MM.1S (cell line): Measurements from ENCODE around the gene EP400.

ENCODE experiments used
- DNase-seq: peaks from one replicate; pipeline ENCODE4 v3.0.0-alpha.2; 2015
- H2AFZ ChIP-seq: fragments of 300-600 bp; sonication (generic); 2 replicates; pipeline ENCODE4 v1.6.0; 2016; ENCODE audit warnings: antibody characterized with exemption, low read length
- H3F3A ChIP-seq: fragments of 300-600 bp; sonication (generic); 2 replicates; pipeline ENCODE4 v1.6.1; 2016; ENCODE audit warnings: mild to moderate bottlenecking, antibody characterized with exemption, low read length, moderate library complexity, mixed read lengths; ENCODE audit not compliant: insufficient read depth
- H3K27ac ChIP-seq: fragments of 300-600 bp; sonication (generic); 2 replicates; pipeline ENCODE4 v1.5.1; 2016; ENCODE audit warnings: mild to moderate bottlenecking, low read length
- H3K27me3 ChIP-seq: fragments of 300-600 bp; sonication (generic); replicated peaks from 2 replicates; pipeline ENCODE4 v1.6.0; 2016; ENCODE audit warnings: low read length; ENCODE audit not compliant: insufficient read depth
- H3K36me3 ChIP-seq: fragments of 300-600 bp; sonication (generic); replicated peaks from 2 replicates; pipeline ENCODE4 v1.6.1; 2016; ENCODE audit warnings: mild to moderate bottlenecking, low read length, mixed read lengths; ENCODE audit not compliant: insufficient read depth
- H3K4me1 ChIP-seq: fragments of 300-600 bp; sonication (generic); 2 replicates; pipeline ENCODE4 v1.6.1; 2016; ENCODE audit warnings: low read length, mixed read lengths
- H3K4me2 ChIP-seq: fragments of 300-600 bp; sonication (generic); 2 replicates; pipeline ENCODE4 v1.6.0; 2016; ENCODE audit warnings: low read depth, low read length
- H3K4me3 ChIP-seq: fragments of 300-600 bp; sonication (generic); 2 replicates; pipeline ENCODE4 v1.5.1; 2016; ENCODE audit warnings: low read length, mixed read lengths
- H3K79me2 ChIP-seq: fragments of 300-600 bp; sonication (generic); 2 replicates; pipeline ENCODE4 v1.6.1; 2016; ENCODE audit warnings: mixed run types, low read length, mixed read lengths
- H3K9ac ChIP-seq: fragments of 300-600 bp; sonication (generic); 2 replicates; pipeline ENCODE4 v1.6.1; 2016; ENCODE audit warnings: low read length, mixed read lengths
- H3K9me2 ChIP-seq: fragments of 300-600 bp; sonication (generic); replicated peaks from 2 replicates; pipeline ENCODE4 v1.6.1; 2016; ENCODE audit warnings: mild to moderate bottlenecking, low read length, mixed read lengths; ENCODE audit not compliant: insufficient read depth
- H3K9me3 ChIP-seq: fragments of 300-600 bp; sonication (generic); replicated peaks from 2 replicates; pipeline ENCODE4 v1.6.1; 2016; ENCODE audit warnings: mild to moderate bottlenecking, low read length, mixed read lengths; ENCODE audit not compliant: insufficient read depth
- H4K20me1 ChIP-seq: fragments of 300-600 bp; sonication (generic); 2 replicates; pipeline ENCODE4 v1.6.1; 2016; ENCODE audit warnings: mild to moderate bottlenecking, low read length, moderate library complexity, mixed read lengths; ENCODE audit not compliant: insufficient read depth
- EZH2 ChIP-seq: fragments of 300-600 bp; sonication (generic); optimal IDR thresholded peaks from 2 replicates; pipeline ENCODE3; 2017; ENCODE audit warnings: low read depth, mild to moderate bottlenecking, antibody characterized with exemption, low read length, mixed read lengths
- EZH2phosphoT487 ChIP-seq: fragments of 300-600 bp; sonication (generic); IDR thresholded peaks from 2 replicates; pipeline ENCODE4 v1.6.1; 2018; ENCODE audit warnings: antibody characterized with exemption, low read length
- TF ChIP-seq, protein P1 (sequence below): fragments of 300-600 bp; sonication (generic); IDR thresholded peaks from 2 replicates; pipeline ENCODE4 v1.5.1; 2016; ENCODE audit warnings: antibody characterized with exemption, low read length, mixed read lengths

The EP400 gene

DNA sequence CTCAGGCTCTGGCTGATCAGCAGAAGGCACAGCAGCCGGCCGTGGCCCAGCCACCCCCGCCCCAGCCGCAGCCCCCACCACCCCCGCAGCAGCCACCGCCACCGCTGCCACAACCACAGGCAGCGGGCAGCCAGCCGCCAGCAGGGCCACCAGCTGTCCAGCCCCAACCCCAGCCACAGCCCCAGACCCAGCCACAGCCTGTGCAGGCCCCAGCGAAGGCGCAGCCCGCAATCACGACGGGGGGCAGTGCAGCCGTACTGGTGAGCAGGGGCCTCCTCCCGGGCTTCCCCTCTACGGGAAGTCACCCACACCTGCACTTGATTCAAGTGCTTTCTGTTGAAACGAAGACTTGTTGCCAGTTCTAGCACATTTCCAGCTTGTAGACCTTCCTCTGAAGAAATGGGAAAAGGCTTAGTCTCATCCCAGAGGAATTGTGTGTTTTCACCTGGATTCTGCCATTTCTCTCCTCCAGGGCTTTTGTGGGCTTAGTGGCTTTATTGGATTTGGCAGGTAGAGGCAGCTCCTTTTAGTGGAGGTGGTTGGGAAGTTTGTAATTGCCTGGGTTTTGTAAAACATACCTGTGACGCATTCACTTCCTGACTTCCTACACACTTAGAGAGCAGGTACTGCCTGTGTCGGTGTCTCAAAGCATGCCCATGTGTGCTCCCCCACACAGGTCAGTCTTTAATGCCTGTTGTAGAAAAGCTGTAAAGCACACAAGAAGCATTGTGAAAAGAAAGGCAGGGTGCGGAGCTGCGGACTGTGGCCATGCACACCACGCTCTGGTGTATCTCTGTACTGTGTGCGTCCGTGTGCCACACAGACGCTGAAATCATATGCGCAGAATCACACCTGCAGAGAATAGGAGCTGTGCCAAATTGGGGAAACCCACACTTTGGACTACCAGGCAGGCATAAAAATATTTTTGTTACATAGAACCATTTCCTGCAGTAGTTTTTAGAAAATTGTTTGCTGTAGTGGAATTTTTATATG, 103.9 kb downstream of the EP400 start:
- H3K27me3 ChIP-seq, result no peaks in the 10 kb centered on the region
- H4K20me1 ChIP-seq, result no peaks in the 10 kb centered on the region
- no peak overlapping the region for H3K9ac ChIP-seq
- TF ChIP-seq EZH2 (no peak), EZH2phosphoT487 (no peak)
- TF ChIP-seq, protein P1, sequence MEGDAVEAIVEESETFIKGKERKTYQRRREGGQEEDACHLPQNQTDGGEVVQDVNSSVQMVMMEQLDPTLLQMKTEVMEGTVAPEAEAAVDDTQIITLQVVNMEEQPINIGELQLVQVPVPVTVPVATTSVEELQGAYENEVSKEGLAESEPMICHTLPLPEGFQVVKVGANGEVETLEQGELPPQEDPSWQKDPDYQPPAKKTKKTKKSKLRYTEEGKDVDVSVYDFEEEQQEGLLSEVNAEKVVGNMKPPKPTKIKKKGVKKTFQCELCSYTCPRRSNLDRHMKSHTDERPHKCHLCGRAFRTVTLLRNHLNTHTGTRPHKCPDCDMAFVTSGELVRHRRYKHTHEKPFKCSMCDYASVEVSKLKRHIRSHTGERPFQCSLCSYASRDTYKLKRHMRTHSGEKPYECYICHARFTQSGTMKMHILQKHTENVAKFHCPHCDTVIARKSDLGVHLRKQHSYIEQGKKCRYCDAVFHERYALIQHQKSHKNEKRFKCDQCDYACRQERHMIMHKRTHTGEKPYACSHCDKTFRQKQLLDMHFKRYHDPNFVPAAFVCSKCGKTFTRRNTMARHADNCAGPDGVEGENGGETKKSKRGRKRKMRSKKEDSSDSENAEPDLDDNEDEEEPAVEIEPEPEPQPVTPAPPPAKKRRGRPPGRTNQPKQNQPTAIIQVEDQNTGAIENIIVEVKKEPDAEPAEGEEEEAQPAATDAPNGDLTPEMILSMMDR, result no peak
- no peak for DNase-seq
- no peak overlapping the region for H3K27ac ChIP-seq
- H3K4me1 ChIP-seq, result no peaks in the 10 kb centered on the region
- no peak overlapping the region for H2AFZ ChIP-seq
- H3K79me2 ChIP-seq, result no peaks in the 10 kb centered on the region
- no peaks in the 10 kb centered on the region for H3F3A ChIP-seq
- H3K9me2 ChIP-seq, result no peaks in the 10 kb centered on the region
- H3K36me3 ChIP-seq, result no peaks in the 10 kb centered on the region
- H3K4me2 ChIP-seq, result no peak overlapping the region
- no peak overlapping the region for H3K4me3 ChIP-seq
- no peaks in the 10 kb centered on the region for H3K9me3 ChIP-seq

DNA sequence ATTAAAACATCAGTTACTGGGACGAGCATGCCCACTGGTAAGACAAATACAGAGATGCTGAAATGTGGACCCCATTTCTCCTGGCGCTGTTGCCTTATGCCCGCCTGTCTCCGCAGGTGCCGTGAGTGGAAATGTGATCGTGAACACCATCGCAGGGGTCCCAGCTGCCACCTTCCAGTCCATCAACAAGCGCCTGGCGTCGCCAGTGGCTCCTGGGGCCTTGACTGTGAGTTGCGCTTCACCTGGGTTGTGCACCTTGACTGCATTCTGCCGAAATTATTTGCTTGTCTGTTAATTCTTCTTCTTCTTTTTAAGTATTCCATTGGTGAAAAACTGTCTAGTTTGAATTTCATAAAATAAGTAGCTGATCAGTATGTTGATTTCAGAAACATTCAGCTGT, 105.2 kb downstream of the EP400 start:
- H2AFZ ChIP-seq, result no peak overlapping the region
- H3F3A ChIP-seq, result no peaks in the 10 kb centered on the region
- no peak overlapping the region for H3K4me2 ChIP-seq
- no peaks in the 10 kb centered on the region for H3K36me3 ChIP-seq
- H3K27ac ChIP-seq, result no peak overlapping the region
- no peak overlapping the region for H3K4me3 ChIP-seq
- H3K27me3 ChIP-seq, result no peaks in the 10 kb centered on the region
- no peaks in the 10 kb centered on the region for H3K4me1 ChIP-seq
- H3K9ac ChIP-seq, result no peak overlapping the region
- TF ChIP-seq EZH2phosphoT487, result no peak
- TF ChIP-seq, protein P1, result no peak
- no peak for TF ChIP-seq EZH2
- no peaks in the 10 kb centered on the region for H3K9me2 ChIP-seq
- no peaks in the 10 kb centered on the region for H3K79me2 ChIP-seq
- H4K20me1 ChIP-seq, result no peaks in the 10 kb centered on the region
- no peak for DNase-seq
- H3K9me3 ChIP-seq, result no peaks in the 10 kb centered on the region

DNA sequence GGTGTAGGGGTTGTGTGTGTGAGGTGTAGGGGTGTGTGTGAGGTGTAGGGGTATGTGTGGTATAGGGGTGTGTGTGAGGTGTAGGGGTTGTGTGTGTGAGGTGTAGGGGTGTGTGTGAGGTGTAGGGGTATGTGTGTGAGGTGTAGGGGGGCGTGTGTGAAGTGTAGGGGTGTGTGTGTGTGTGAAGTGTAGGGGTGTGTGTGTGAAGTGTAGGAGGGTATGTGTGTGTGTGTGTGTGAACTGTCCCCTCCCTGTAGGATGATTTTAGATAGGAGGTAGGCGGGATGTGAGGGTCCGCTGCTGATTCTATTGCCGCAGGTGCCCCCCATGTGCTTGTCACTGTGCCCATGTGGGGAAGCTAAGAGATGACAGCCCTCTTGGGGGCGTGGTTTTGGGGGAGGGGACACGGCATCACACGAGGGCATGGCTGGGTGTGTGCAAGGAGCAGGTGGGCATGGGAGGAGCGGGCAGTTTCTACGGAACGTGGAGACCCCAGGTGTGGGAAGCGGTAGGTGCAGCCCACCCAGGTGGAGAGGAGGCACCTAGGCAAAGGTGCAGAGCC, 105.9 kb downstream of the EP400 start:
- H3K4me3 ChIP-seq, result no peak overlapping the region
- no peaks in the 10 kb centered on the region for H3K4me1 ChIP-seq
- no peaks in the 10 kb centered on the region for H3F3A ChIP-seq
- H3K36me3 ChIP-seq, result no peaks in the 10 kb centered on the region
- no peaks in the 10 kb centered on the region for H3K9me2 ChIP-seq
- DNase-seq, result no peak
- H4K20me1 ChIP-seq, result no peaks in the 10 kb centered on the region
- no peak overlapping the region for H3K27ac ChIP-seq
- no peaks in the 10 kb centered on the region for H3K9me3 ChIP-seq
- no peak overlapping the region for H2AFZ ChIP-seq
- H3K4me2 ChIP-seq, result no peak overlapping the region
- TF ChIP-seq EZH2 (no peak), EZH2phosphoT487 (no peak)
- TF ChIP-seq, protein P1, result no peak
- no peak overlapping the region for H3K9ac ChIP-seq
- no peaks in the 10 kb centered on the region for H3K27me3 ChIP-seq
- H3K79me2 ChIP-seq, result no peaks in the 10 kb centered on the region
